Tibial nerve (tissue), 4 donors: ENCODE measurements around the gene IQGAP2. TPM values are rescaled to one million over a fixed set of nuclear protein-coding genes. Genes with fewer than 3 reads are reported as not detected.

Experiments used
- DNase-seq, 2 donors: peaks; one replicate each; pipeline ENCODE4 v3.0.0-alpha.2; 2019; ENCODE audit warnings: low spot score in 2 of 2
- H3K27ac ChIP-seq, 4 donors: fragments of 200-600 bp; sonication (generic) in 3 of 4; one replicate each; pipeline ENCODE4 v1.5.1; 2017 to 2019; ENCODE audit warnings: mild to moderate bottlenecking in 1 of 4
- H3K27me3 ChIP-seq, 2 donors: fragments of 200-600 bp; sonication (generic) in 1 of 2; one replicate each; pipeline versions ENCODE4 v1.5.1 to v1.6.0; 2017 to 2019
- H3K36me3 ChIP-seq, 3 donors: fragments of 200-600 bp; sonication (generic); one replicate each; pipeline ENCODE4 v1.5.1; 2018 to 2019
- H3K4me1 ChIP-seq, 4 donors: fragments of 200-600 bp; sonication (generic) in 3 of 4; one replicate each; pipeline ENCODE4 v1.5.1; 2017 to 2019
- H3K4me3 ChIP-seq, 4 donors: fragments of 200-600 bp; sonication (generic) in 3 of 4; one replicate each; pipeline ENCODE4 v1.5.1; 2017 to 2019; ENCODE audit warnings: mild to moderate bottlenecking in 1 of 4, moderate library complexity in 1 of 4
- H3K9me3 ChIP-seq, 4 donors: fragments of 200-600 bp; sonication (generic) in 3 of 4; one replicate each; pipeline ENCODE4 v1.5.1; 2017 to 2019
- CTCF ChIP-seq, 5 experiments: fragments of 200-600 bp in 3 of 5; fragments of 450-650 bp in 2 of 5; sonication (generic) in 3 of 5; IDR thresholded peaks; one replicate each; pipeline ENCODE4 v1.5.1; 2016 to 2019; ENCODE audit warnings: antibody characterized with exemption in 5 of 5, mild to moderate bottlenecking in 3 of 5, moderate library complexity in 2 of 5
- EP300 ChIP-seq, 2 donors: sonication (generic); formaldehyde crosslinking; IDR thresholded peaks; one replicate each; pipeline ENCODE4 v1.6.1; 2017; ENCODE audit warnings: antibody characterized with exemption in 2 of 2, mild to moderate bottlenecking in 1 of 2
- POLR2A ChIP-seq, 2 donors: fragments of 450-650 bp; IDR thresholded peaks; one replicate each; pipeline ENCODE4 v1.6.1; 2017; ENCODE audit warnings: antibody characterized with exemption in 2 of 2, mild to moderate bottlenecking in 2 of 2, moderate library complexity in 2 of 2
- WGBS, 2 donors: methylation state at CpG; one replicate each; pipeline ENCODE4 v1.1.5; 2018; 5-methylcytosine and 5-hydroxymethylcytosine counted together
- total RNA-seq, 4 donors: library from RNA; depleted of rRNA; stranded (reverse); fragments of >200 nt; gene quantifications; one replicate each; pipeline ENCODE4 v1.1.0, GENCODE V29; 2016

Gene IQGAP2
- total RNA-seq, 4 donors from 2014 or later, result 42.8 to 58.2 (median 52.3) TPM

- no peaks in the 10 kb centered on the region for H3K36me3 ChIP-seq
- no peak for TF ChIP-seq EP300 (IDR thresholded peaks at IDR 0.05)
- TF ChIP-seq POLR2A (IDR thresholded peaks at IDR 0.05), result no peak
- TF ChIP-seq CTCF (IDR thresholded peaks at IDR 0.05), result no peak
- no peak for DNase-seq
- no peaks in the 10 kb centered on the region for H3K27me3 ChIP-seq
- peak overlapping the region in 2 of 4 donors; percentile 52 to 75 for H3K27ac ChIP-seq
- no peak overlapping the region for H3K4me3 ChIP-seq
- WGBS, 2 donors, result 95% methylated on average over 10 of the region's 10 CpGs
- no peaks in the 10 kb centered on the region for H3K9me3 ChIP-seq
- peaks cover 0 to 32% (median 7%) of the 10 kb centered on the region in 4 donors for H3K4me1 ChIP-seq
Observed at GRCh38 chr5:76529464-76530344, 126.6 kb downstream of the IQGAP2 start.

GRCh38 chr5:76532052-76532451 lies 129.0 kb downstream of the IQGAP2 start:
- 94 to 98% methylated on average over 3 of the region's 3 CpGs for WGBS, 2 donors
- TF ChIP-seq CTCF (IDR thresholded peaks at IDR 0.05), result no peak
- no peak for TF ChIP-seq POLR2A (IDR thresholded peaks at IDR 0.05)
- no peak for TF ChIP-seq EP300 (IDR thresholded peaks at IDR 0.05)
- Histone ChIP-seq H3K4me3 (no peak overlapping the region), H3K9me3 (no peaks in the 10 kb centered on the region), H3K27me3 (no peaks in the 10 kb centered on the region), H3K27ac (no peak overlapping the region), H3K36me3 (no peaks in the 10 kb centered on the region), H3K4me1 (peaks cover 0 to 16% (median 5%) of the 10 kb centered on the region in 4 donors)
- DNase-seq, result no peak

GRCh38 chr5:76532973-76533372 lies 129.9 kb downstream of the IQGAP2 start:
- Histone ChIP-seq H3K27ac (no peak overlapping the region), H3K9me3 (no peaks in the 10 kb centered on the region), H3K27me3 (no peaks in the 10 kb centered on the region), H3K4me3 (no peak overlapping the region), H3K4me1 (peaks cover 0 to 11% (median 5%) of the 10 kb centered on the region in 4 donors), H3K36me3 (no peaks in the 10 kb centered on the region)
- no peak for DNase-seq
- WGBS, 2 donors, result 91 to 98% methylated on average over 4 of the region's 4 CpGs
- TF ChIP-seq EP300 (IDR thresholded peaks at IDR 0.05), result no peak

GRCh38 chr5:76535577-76535976 lies 132.5 kb downstream of the IQGAP2 start:
- TF ChIP-seq EP300 (IDR thresholded peaks at IDR 0.05) (no peak), POLR2A (IDR thresholded peaks at IDR 0.05) (no peak), CTCF (IDR thresholded peaks at IDR 0.05) (no peak)
- no peaks in the 10 kb centered on the region for H3K9me3 ChIP-seq
- no peak for DNase-seq
- 83 to 91% methylated on average over 4 of the region's 4 CpGs for WGBS, 2 donors
- H3K4me1 ChIP-seq, result peaks cover 0 to 25% (median 3%) of the 10 kb centered on the region in 4 donors
- H3K27ac ChIP-seq, result peak overlapping the region in 1 of 4 donors; percentile 65
- no peaks in the 10 kb centered on the region for H3K27me3 ChIP-seq
- H3K4me3 ChIP-seq, result no peak overlapping the region
- H3K36me3 ChIP-seq, result no peaks in the 10 kb centered on the region

- Histone ChIP-seq H3K36me3 (no peaks in the 10 kb centered on the region), H3K27me3 (no peaks in the 10 kb centered on the region), H3K4me1 (peaks cover 0 to 24% (median 3%) of the 10 kb centered on the region in 4 donors), H3K4me3 (no peak overlapping the region), H3K9me3 (no peaks in the 10 kb centered on the region), H3K27ac (peak overlapping the region in 1 of 4 donors; percentile 75)
- DNase-seq, result no peak
- no peak for TF ChIP-seq POLR2A (IDR thresholded peaks at IDR 0.05)
- TF ChIP-seq CTCF (IDR thresholded peaks at IDR 0.05), result no peak
- TF ChIP-seq EP300 (IDR thresholded peaks at IDR 0.05), result no peak
- WGBS, 2 donors, result 48 to 53% methylated on average over 3 of the region's 3 CpGs
Observed at GRCh38 chr5:76537073-76537543, 134.0 kb downstream of the IQGAP2 start.
